HG02623 (cell line): Measurements from ENCODE around the gene CTNNAL1.

Source experiments
- ATAC-seq: cut with Tn5 transposase; IDR thresholded peaks from one replicate; pipeline ENCODE4 v1.9.1; 2021; ENCODE audit warnings: moderate library complexity; ENCODE audit not compliant: unreplicated experiment

Gene CTNNAL1

GRCh38 chr9:109030426-109030825 is 17.1 kb upstream of the CTNNAL1 start:
- ATAC-seq: no peak

- no peak for ATAC-seq
These were observed 15.2 kb upstream of the CTNNAL1 start for GRCh38 chr9:109028457-109028856.

- no peak for ATAC-seq
These were observed 13.9 kb upstream of the CTNNAL1 start for GRCh38 chr9:109027176-109027575.

GRCh38 chr9:109026306-109026705 is 13.0 kb upstream of the CTNNAL1 start:
- no peak for ATAC-seq

- no peak for ATAC-seq
These were observed 9.6 kb upstream of the CTNNAL1 start for GRCh38 chr9:109022873-109023272.

- no peak for ATAC-seq
These were observed 7.5 kb upstream of the CTNNAL1 start for GRCh38 chr9:109020581-109021511.

GRCh38 chr9:109020113-109020512 is 6.8 kb upstream of the CTNNAL1 start:
- no peak for ATAC-seq

GRCh38 chr9:109019420-109019819 is 6.1 kb upstream of the CTNNAL1 start:
- ATAC-seq: no peak

- ATAC-seq: peak; percentile 24
These were observed 4.2 kb upstream of the CTNNAL1 start for GRCh38 chr9:109017493-109017892.

GRCh38 chr9:109017061-109017460 is 3.8 kb upstream of the CTNNAL1 start:
- no peak for ATAC-seq

GRCh38 chr9:109016132-109016531 is 2.8 kb upstream of the CTNNAL1 start:
- no peak for ATAC-seq

- ATAC-seq: no peak
These were observed 1.4 kb upstream of the CTNNAL1 start for GRCh38 chr9:109014608-109015280.

- ATAC-seq: no peak
These were observed 644 bp upstream of the CTNNAL1 start for GRCh38 chr9:109013679-109014607.

- ATAC-seq: peak; percentile 19
These were observed 1.1 kb downstream of the CTNNAL1 start for GRCh38 chr9:109012009-109012875.

GRCh38 chr9:109011231-109011671 is 2.0 kb downstream of the CTNNAL1 start:
- ATAC-seq: no peak

- no peak for ATAC-seq
These were observed 2.6 kb downstream of the CTNNAL1 start for GRCh38 chr9:109010746-109011145.

- ATAC-seq: no peak
These were observed 7.6 kb downstream of the CTNNAL1 start for GRCh38 chr9:109005678-109006077.

- ATAC-seq: no peak
These were observed 10.2 kb downstream of the CTNNAL1 start for GRCh38 chr9:109003116-109003515.

GRCh38 chr9:109002141-109002540 is 11.2 kb downstream of the CTNNAL1 start:
- no peak for ATAC-seq

GRCh38 chr9:109001275-109001676 is 12.0 kb downstream of the CTNNAL1 start:
- no peak for ATAC-seq
